GM12878 (cell line): ENCODE results near the gene IDI1. TPM values are rescaled to one million over a fixed set of nuclear protein-coding genes. Genes with fewer than 3 reads are reported as not detected.

Experiments
- BMI1 ChIP-seq: fragments of 450-650 bp; IDR thresholded peaks from 2 replicates; pipeline ENCODE4 v1.6.1; 2016; ENCODE audit warnings: mild to moderate bottlenecking, moderate library complexity, borderline replicate concordance
- ELK1 ChIP-seq: IDR thresholded peaks from 2 replicates; pipeline ENCODE4 v1.6.1; 2012; ENCODE audit warnings: low read depth, low read length, improper control_type of control experiment
- EZH2 ChIP-seq: IDR thresholded peaks from 2 replicates; pipeline ENCODE4 v1.6.1; 2012; ENCODE audit warnings: low read depth, mild to moderate bottlenecking, control low read depth, inconsistent platforms, low read length, borderline replicate concordance; ENCODE audit not compliant: control insufficient read depth
- FOS ChIP-seq: IDR thresholded peaks from 3 replicates; pipeline ENCODE4 v1.6.1; 2011; ENCODE audit warnings: borderline replicate concordance; ENCODE audit not compliant: insufficient read length; ENCODE audit errors: extremely low read depth
- FOXK2 ChIP-seq: fragments of 450-650 bp; IDR thresholded peaks from 2 replicates; pipeline ENCODE4 v1.6.1; 2017; ENCODE audit warnings: mild to moderate bottlenecking, moderate library complexity
- GATAD2B ChIP-seq: fragments of 450-650 bp; conservative IDR thresholded peaks from 2 replicates; pipeline ENCODE4 v1.6.1; 2017; ENCODE audit warnings: low read depth, mild to moderate bottlenecking, moderate library complexity
- HDGF ChIP-seq: fragments of 450-650 bp; IDR thresholded peaks from 2 replicates; pipeline ENCODE4 v1.6.1; 2016; ENCODE audit warnings: antibody characterized with exemption
- IRF4 ChIP-seq: IDR thresholded peaks from 2 replicates; pipeline ENCODE4 v1.6.1; 2011; ENCODE audit warnings: low read depth, low read length
- IRF5 ChIP-seq: fragments of 450-650 bp; IDR thresholded peaks from 2 replicates; pipeline ENCODE4 v1.6.1; 2017; ENCODE audit warnings: borderline replicate concordance
- MXI1 ChIP-seq: fragments of 150-350 bp; IDR thresholded peaks from 2 replicates; pipeline ENCODE4 v1.6.1; 2011; ENCODE audit warnings: low read depth, mild to moderate bottlenecking, inconsistent platforms, low read length, improper control_type of control experiment
- MYB ChIP-seq: fragments of 150-350 bp; IDR thresholded peaks from 2 replicates; pipeline ENCODE4 v1.6.1; 2014; ENCODE audit warnings: mild to moderate bottlenecking, low read depth, low read length, borderline replicate concordance
- NBN ChIP-seq: fragments of 450-650 bp; IDR thresholded peaks from 2 replicates; pipeline ENCODE4 v1.6.1; 2016
- NFIC ChIP-seq: IDR thresholded peaks from 2 replicates; pipeline ENCODE4 v1.6.1; 2012; ENCODE audit warnings: low read depth, mild to moderate bottlenecking, inconsistent platforms, low read length, moderate library complexity
- NFYB ChIP-seq: IDR thresholded peaks from 2 replicates; pipeline ENCODE4 v1.6.1; 2011; ENCODE audit warnings: low read depth, mild to moderate bottlenecking, low read length, improper control_type of control experiment, moderate library complexity; ENCODE audit not compliant: insufficient read depth
- NR2C1 ChIP-seq: fragments of 450-650 bp; IDR thresholded peaks from 2 replicates; pipeline ENCODE4 v1.6.1; 2017; ENCODE audit warnings: antibody characterized with exemption, mild to moderate bottlenecking, moderate library complexity
- NR2C2 ChIP-seq: IDR thresholded peaks from 2 replicates; pipeline ENCODE4 v1.6.1; 2011; ENCODE audit warnings: borderline replicate concordance, low read depth; ENCODE audit not compliant: control insufficient read depth, insufficient read length
- NR2F1 ChIP-seq: fragments of 450-650 bp; conservative IDR thresholded peaks from 2 replicates; pipeline ENCODE4 v1.6.1; 2017; ENCODE audit warnings: mild to moderate bottlenecking
- NRF1 ChIP-seq: conservative IDR thresholded peaks from 2 replicates; pipeline ENCODE4 v1.6.1; 2011; ENCODE audit warnings: mild to moderate bottlenecking, low read depth, low read length, improper control_type of control experiment
- PBX3 ChIP-seq: IDR thresholded peaks from 2 replicates; pipeline ENCODE4 v1.6.1; 2011; ENCODE audit warnings: mild to moderate bottlenecking, low read depth, low read length, moderate library complexity; ENCODE audit not compliant: insufficient replicate concordance
- SKIL ChIP-seq: fragments of 450-650 bp; IDR thresholded peaks from 2 replicates; pipeline ENCODE4 v1.6.1; 2017; ENCODE audit warnings: mild to moderate bottlenecking, low read depth, inconsistent platforms; ENCODE audit not compliant: poor library complexity, severe bottlenecking
- SMAD5 ChIP-seq: IDR thresholded peaks from 2 replicates; pipeline ENCODE4 v1.6.1; 2016; ENCODE audit warnings: antibody characterized with exemption, low read depth
- SRF ChIP-seq, 2 experiments: IDR thresholded peaks; 2 replicates each; pipeline ENCODE4 v1.6.1; 2011; ENCODE audit warnings: low read depth in 2 of 2, low read length in 2 of 2, mild to moderate bottlenecking in 1 of 2, moderate library complexity in 1 of 2
- STAT1 ChIP-seq: fragments of 450-650 bp; conservative IDR thresholded peaks from 2 replicates; pipeline ENCODE4 v1.6.1; 2014; ENCODE audit warnings: antibody characterized with exemption, mild to moderate bottlenecking
- STAT3 ChIP-seq: IDR thresholded peaks from 2 replicates; pipeline ENCODE4 v1.6.1; 2011; ENCODE audit warnings: low read depth, low read length, improper control_type of control experiment
- YY1 ChIP-seq: IDR thresholded peaks from 2 replicates; pipeline ENCODE4 v1.6.1; 2011; ENCODE audit warnings: low read depth, mild to moderate bottlenecking, low read length
- polyA plus RNA-seq, 11 experiments: library from polyadenylated mRNA; depleted of rRNA in 4 of 11; unstranded in 6 of 11; stranded (reverse) in 5 of 11; fragments of >200 nt; fragmentation: Nextera tagmentation in 4 of 11; fragmentation: Illumina TruSeq in 1 of 11; extraction: Ambion mirVana in 4 of 11; extraction: Trizol in 1 of 11; gene quantifications; 1 replicate in 1 of 11; 2 replicates in 10 of 11; pipeline versions ENCODE4 v1.2.1 to v1.2.3, GENCODE V29; 2011 to 2016; ENCODE audit warnings: inconsistent platforms in 2 of 11, missing spikeins in 2 of 11, low read depth in 1 of 11
- total RNA-seq, 4 experiments: library from RNA; depleted of rRNA in 3 of 4; stranded (reverse); fragments of >200 nt in 3 of 4; fragmentation: Illumina TruSeq in 1 of 4; extraction: Trizol in 1 of 4; gene quantifications; 2 replicates each; pipeline versions ENCODE4 v1.2.1 to v1.2.3, GENCODE V29; 2013 to 2021

The IDI1 gene
- total and polyA plus RNA-seq, 10 of the 15 experiments (the other 5 are each of a cell fraction or from before 2014, with no cell fraction given): 85.5 to 223 (median 157) TPM

GRCh38 chr10:1036341-1036791 is 12.6 kb downstream of the IDI1 start (continued):
- no peak for TF ChIP-seq PBX3
- no peak for TF ChIP-seq STAT3
- no peak for TF ChIP-seq MXI1
- TF ChIP-seq IRF4: peak; percentile 53; the same call in 1 of the 2 replicates
- no peak for TF ChIP-seq NR2C2
- no peak for TF ChIP-seq HDGF
- no peak for TF ChIP-seq BMI1
- TF ChIP-seq SRF (IDR thresholded peaks at IDR 0.05; ENCODE audit: low read depth in 2 of 2, low read length in 2 of 2): no peak
- no peak for TF ChIP-seq EZH2
- TF ChIP-seq NR2F1: no peak
- TF ChIP-seq NRF1: no peak
- no peak for TF ChIP-seq NR2C1
- TF ChIP-seq NFIC: peak; percentile 19; the same call in 1 of the 2 replicates
- no peak for TF ChIP-seq MYB
- TF ChIP-seq ELK1: no peak
- TF ChIP-seq NBN: no peak
- no peak for TF ChIP-seq NFYB
- TF ChIP-seq FOXK2: no peak
- no peak for TF ChIP-seq FOS
- no peak for TF ChIP-seq SKIL
- no peak for TF ChIP-seq YY1
- TF ChIP-seq IRF5: no peak
- no peak for TF ChIP-seq SMAD5
- no peak for TF ChIP-seq STAT1
- TF ChIP-seq GATAD2B: no peak
